Dedifferentiated amniotic fluid mesenchymal stem cell (primary cell): ENCODE data around the gene LYRM4.

ENCODE experiments used
- DNase-seq: peaks from one replicate; pipeline ENCODE4 v3.0.0-alpha.2; 2016; ENCODE audit errors: extremely low spot score

The LYRM4 gene

DNA sequence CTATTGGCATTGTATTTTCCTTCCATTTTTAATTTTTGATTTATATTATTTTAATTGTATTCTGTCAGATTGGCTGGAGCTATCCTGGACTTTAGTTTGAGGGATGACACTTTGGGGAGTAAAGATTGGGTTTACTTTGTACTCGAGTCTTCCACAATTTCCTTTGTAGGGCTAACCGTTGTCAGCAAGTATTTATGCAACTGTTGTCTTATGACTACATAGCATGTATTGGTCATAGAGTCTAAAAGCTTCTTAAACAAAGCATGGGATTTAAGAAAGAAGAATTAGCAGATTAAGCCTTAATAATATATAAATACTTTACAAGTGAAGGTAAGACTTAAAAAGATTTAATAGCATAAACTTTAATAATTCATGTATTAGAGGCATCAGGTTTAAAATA, 20.2 kb upstream of the LYRM4 start:
- no peak for DNase-seq

DNA sequence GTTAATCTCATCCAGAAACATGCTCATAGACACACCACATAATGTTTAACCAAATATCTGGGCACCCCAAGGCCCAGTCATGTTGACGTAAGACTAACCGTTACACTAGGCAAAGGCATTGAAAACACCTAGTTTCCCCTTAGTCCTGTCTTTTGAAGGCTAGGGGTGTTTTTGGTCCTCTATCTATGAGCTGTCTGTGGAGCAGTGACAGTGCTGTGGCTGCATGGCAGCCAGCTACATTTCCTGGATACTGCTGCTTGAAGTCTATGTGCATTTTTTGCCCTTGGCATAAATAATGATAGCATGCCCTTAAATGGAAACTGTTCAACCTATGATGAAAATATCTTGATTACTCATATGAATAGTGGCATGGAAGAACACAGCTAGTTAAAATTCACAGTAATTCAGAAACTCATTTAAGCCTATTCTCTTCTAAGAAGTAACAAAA, 19.2 kb upstream of the LYRM4 start:
- no peak for DNase-seq

DNA sequence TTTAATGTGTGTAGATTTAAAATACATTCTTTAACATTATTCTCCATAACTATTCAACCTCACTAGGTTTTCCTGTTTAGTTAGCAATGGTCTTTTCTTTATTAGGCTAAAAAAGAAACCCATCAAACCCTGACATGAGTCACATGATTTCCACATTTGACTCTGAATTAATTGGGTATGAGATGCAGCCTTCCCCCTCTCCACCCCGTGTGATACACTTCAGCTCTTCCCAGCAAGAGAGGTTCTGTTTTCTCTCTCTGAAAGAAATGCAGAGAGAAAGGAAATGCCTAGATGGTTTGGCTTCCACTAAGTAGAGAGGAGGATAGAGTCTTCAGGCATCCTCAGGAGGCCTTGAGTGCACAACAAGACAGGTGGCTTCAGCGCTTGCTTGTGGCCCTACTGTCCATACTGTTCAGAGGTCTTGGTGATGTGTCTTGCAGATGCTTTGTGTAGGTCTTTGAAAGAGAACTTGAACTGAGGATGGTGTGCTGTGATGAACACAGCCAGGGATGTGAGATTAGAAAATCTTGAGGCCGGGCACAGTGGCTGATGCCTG, 17.9 kb upstream of the LYRM4 start:
- no peak for DNase-seq

DNA sequence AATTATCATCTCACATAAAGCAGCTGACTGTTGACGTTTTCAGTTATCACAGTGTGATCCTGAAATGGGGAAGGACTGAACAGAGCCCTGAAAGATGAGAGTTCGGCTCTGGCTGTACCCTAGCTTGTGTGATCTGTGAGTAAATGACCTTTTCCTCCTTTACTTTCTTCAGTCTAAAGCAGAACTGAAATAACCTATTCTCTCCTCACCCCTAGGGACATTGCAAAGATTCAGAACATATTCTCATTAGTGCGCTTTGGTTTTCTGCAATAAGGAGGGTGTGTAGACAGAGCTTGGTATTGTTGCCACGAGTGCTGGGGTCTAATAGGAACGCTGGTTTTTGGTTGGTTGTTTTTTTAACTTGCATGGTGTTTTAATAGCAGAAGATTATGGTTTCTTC, 17.3 kb upstream of the LYRM4 start:
- no peak for DNase-seq

DNA sequence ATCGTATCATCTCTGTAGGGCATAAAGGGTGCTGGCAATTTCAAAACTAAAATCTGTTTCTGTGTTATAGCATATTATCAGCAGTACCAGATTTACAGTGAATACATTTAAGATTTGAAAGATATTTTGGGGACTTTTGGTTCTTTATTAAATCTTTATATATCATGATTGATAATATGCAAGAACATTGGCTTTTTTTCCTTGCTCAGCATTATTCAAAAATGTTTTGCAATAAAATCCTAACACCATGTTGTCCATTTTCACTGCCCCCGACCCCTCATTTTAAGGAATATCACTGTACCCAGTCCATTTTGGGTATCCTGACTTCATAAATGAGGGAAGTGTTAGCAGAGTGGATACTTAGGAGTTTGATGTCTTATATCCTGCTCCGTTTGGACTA, 16.8 kb upstream of the LYRM4 start:
- DNase-seq, result no peak

DNA sequence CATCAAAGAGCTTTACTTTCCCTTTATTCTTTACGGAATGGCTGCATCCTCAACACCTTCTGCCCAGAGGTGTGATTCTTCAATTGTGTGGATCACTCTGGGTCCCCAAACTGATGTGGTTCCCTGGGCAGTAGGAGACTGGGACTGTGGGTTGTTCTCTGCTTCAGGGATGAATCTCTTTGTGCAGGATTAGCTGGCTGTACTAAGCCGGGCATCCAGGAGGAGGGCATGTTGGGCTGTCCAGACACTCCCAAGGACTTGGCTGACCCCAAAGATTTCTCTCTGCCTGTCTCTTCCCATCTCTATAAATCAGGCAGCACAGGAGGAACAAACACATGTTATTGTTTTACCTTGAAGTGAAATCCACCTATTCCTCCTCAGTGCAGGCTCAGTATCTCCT, 15.8 kb upstream of the LYRM4 start:
- no peak for DNase-seq

DNA sequence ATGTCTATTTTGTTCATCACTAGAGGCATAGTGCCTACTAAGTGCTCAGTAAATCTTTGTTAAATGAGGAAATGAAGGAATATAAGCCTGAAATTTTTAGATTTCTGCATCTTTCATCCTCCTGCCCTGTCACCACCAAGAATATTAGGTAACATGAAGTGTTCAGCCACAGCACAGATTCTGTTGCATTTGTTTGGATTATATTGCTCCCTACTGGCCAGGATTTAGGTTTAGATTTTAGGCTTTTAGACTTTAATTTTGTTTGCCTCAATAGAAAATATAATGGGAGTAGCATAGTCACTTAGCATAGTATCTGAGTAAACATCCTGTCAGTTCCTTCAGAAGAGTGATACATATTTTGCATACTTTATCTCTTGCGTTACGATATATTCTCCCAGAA, 14.7 kb upstream of the LYRM4 start:
- no peak for DNase-seq

DNA sequence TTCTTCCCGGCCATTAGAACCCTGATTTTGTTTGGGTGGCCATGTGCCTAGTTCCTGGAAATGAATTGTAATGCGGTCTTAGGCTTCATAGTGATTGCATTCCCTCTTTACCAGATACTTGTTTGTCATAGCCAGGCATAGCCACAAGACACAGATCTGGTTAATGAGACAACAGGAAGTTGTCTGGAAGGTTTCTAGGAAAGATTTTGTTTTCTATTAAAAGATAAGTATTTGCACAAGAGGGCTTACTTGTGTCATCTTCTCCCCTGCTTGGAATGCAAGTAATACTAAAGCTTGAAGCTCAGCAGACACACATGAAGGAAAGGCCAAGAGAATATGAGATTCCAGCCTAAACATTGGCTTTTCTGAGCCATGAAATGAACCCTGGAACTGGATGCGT, 13.5 kb upstream of the LYRM4 start:
- no peak for DNase-seq

DNA sequence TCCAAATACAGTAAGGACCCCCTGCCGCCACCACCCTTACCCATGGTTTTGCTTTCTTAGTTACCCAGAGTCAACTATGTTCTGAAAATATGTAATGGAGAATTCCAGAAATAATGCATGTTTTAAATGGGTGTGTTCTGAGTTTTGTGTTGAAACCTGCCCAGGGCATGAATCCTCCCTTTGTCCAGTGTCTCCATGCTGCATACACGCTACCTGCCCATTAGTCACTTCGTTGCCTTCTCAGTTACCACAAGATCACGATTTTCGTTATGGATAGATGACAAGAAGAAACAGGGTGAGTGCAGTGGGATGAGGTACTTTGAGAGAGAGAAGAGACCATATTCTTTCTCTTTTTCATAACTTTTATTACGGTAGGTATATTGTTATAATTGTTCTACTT, 11.2 kb upstream of the LYRM4 start:
- no peak for DNase-seq

DNA sequence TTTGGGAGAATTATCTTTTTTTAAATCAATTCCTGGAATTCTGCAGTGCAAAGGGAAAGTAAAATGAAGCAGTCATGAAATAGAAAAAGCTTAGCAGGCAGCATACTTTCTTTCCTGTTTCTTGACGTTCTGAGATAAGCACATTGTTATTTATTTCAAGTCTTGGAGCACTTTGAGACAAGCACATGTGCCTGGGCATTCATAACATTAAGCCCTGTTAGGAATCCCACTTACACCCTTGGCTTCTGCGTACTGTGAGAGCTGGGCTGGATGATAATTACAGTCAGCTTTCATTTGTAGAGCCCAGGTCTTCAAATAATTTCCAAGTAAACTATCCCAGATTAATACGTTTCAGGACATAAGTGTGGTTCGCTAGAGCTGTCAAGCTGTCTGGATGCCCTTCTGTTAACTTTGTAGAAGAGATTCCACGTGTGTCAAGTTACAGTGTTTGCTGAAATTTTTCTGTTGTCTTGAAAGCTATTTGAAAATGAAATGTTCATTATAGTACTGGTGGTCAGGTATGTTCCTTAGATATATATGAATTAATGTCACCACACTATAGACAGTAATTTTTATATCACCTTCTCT, 9.4 kb upstream of the LYRM4 start:
- DNase-seq, result no peak

DNA sequence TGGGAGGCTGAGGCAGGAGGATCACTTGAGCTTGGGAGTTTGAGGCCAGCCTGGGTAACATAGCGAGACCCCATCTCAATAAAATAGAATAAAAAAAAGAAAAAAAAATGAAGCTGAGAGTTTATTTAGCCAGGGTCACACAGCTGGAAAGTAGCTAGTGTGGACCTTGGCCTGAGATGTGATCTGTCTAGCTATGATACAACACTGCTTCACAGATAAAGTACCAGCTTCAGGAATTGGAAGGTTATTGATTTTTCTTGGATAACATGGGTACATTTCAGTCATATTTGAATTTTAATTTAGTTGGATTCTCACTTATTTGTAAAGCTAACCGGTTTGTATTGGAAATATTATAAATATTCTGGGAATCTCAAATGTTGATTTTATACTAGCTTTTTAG, 5.7 kb upstream of the LYRM4 start:
- DNase-seq, result no peak

DNA sequence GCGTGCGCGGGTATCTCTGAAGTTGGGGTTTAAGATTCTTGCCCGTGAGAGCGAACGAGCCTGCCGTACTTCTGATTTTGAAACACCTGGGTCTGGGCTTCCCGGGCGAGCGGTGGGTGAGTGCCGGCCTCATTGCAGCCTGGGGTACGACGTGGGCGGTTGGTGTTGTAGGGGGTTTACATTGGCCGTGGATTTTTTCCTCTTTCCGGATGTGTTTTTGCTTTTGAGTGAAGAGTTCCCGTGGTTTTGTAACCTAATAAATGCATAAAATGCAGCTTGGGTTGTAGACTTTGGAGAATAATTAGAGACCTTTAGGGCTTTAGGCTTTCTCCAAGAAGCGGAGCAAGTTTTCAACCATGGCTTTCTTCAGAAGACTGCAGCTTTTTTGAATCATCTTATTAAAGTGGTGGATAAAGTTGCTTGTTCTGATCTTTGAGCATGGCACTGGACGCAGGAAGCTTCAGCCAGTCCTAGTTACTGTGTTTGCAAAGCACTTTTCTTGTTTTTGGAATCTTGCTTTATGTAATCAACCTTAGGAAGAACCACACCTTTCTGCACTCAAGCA, 877 bp upstream of the LYRM4 start:
- DNase-seq, result no peak

DNA sequence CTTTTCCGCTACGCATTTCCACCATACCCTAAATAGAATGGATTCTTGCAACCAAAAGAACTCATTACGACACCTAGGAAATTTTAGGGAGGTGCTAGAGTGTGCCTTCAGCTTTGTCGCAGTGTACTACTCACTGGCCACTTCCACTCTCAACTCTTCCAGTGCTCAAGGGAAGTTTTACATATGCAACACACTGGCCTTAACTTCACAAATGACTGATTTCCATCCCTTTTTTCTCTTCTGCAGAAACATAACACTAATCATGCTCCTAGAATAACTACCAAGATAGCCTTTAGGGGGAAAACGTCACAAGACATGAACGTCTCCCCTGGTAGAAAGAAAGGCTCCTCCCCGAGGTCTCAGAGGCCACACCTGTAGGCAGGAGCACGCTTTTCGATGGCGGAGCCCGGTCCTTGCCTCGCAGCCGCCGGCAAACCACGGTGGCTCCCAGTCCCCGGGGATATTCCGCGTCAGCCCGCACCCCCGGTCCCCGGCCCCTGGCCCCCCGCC, 584 bp downstream of the LYRM4 start:
- DNase-seq, result peak; percentile 25

DNA sequence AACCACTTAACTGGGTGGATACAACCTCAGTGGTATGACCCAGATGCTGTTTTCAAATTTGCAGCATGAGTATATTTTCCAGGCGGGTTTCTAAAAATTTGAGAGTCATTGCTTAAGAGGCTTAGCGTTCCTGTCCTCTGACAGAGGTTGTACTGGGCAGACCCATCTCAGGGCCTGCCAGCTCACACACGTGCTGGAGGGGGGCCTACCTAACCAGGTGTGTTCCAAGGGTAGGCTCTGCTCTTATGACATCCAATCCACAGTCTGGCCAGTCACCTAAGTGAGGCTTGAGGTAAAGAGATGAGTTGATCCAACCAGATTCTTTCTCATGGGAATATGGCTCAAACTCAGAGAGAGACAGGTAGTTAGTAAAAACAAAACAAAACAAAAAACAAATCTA, 1.3 kb downstream of the LYRM4 start:
- no peak for DNase-seq

DNA sequence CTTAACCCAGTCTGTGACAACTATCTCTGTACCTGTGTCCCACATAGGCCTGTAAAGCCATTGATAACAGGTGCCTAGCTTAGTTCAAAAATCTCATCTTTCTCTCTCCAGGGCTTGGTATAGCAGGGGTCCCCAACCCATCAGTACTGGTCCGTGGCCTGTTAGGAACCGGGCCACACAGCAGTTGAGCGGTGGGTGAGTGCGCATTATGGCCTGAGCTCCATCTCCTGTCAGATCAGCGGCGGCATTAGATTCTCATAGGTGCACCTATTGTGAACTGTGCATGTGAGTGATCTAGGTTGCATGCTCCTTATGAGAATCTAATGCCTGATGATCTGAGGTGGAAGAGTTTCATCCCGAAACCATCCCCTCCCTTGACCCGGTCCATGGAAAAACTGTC, 3.4 kb downstream of the LYRM4 start:
- no peak for DNase-seq

DNA sequence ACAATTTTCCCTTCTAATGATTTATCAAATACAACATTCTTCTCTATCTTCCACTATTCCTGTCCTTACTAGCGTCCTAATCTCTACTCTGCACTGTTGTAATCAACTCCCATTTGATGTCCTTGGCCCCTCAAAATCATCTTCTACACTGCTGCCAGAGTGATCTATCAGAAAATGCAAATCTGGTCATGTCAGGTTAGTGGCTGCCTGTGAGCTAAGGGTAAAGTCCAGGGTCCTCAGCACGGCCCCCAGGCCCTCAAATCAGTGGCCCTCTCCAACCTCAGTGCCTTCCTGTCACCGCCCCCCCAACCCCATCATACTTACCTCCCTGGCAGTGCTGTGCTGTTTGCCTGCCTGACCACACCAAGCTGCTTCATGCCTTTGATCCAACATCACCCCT, 3.8 kb downstream of the LYRM4 start:
- no peak for DNase-seq

DNA sequence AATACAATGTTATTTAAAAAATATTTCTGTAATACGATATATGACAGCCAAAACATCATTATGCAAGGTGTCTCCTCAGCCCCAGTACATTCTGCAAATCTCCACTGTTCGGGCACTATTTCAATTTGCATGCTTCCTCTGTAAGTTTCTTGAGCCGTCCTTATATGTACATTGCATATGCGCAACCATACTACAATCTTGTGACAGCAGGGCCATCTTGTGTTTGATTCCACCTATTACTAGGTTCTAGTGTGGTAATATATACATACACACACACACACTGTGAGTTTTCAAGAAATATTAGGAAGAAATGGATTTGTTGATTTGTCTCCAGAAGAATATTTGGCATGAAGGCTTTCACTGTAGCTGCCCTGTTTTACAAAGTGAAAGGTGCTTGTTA, 9.8 kb downstream of the LYRM4 start:
- DNase-seq, result no peak

DNA sequence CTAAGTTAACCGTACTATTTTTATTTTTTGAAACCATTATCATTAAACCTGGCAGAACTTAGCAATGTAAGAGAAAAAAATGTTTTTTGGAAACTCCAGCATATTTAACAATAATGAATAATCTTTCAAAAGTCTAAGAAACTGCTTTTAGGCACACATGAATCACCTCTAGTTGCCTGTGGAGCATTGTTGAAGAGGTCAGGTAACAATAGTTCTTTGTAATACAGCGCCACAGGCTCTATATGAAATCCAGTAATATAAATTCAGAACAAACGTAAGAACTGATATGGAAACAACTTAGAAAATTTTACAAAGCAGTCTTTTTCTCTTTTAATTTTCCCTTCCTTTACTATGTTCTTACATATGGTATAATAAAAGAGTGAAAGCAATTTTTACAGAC, 10.3 kb downstream of the LYRM4 start:
- no peak for DNase-seq

DNA sequence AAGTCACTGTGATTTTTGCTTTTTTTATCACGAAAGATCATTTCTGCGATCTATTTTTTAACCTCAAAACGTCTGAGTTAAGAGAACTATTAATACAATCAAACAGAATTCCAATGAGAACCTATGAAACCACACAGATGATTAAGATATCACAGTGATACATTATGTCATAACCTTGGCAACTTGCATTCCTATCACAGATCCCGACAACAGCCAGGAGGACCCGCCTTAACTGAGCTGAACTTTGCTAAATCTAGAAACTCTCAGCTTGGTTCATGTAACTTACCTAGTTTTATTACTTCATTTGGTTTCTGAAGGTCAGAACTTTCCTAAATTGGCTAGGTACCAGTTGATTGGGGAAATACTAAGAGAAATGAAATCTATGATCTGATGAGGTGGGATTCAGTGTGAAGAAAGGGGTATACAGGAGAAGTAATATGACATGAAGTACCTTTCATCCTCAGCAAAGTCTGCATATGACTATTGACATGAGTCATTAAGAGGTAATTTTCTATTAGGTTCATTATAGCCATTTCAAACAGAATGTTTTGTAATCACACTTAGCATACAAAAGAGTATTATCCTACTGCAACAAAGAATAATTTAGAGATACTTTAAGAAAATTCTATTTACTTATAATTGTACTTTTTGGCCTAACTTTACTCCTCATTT, 11.2 kb downstream of the LYRM4 start:
- DNase-seq, result no peak

DNA sequence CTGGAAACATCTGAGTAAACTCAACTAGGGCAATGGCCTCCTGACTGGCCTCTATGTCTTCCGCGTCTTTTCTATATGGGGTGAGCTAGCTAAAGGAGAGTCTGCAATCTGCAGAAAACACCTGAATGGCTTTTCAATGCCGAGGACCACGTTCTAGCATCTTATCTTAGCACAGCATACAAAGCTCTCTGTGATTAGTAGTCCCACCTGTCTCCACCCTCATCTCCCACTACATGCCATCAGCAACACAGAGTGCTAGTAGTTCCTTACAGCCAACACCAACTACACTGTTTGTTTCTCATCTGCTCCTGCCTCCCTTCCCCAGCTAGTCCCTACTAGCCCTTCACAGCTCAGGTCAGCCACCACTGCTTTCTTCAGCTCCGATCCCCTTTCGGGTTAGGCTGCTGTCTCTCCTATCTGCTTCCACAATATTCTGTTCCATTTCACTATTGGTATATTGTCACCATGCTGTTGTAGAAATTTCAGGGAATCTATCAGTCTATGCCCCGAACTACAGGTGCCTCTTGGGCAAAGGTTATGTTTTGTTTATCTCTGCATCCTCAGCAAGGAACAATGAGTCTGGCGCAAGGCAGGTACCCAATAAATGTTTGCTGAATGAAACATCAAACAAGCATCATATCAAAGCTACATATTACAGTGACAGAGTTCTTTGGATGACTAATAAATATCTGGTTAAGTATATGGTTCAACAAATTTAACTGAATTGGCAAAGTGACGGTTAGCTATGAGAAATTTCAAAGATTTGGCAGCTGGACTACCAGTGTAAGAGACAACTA, 12.2 kb downstream of the LYRM4 start:
- no peak for DNase-seq

DNA sequence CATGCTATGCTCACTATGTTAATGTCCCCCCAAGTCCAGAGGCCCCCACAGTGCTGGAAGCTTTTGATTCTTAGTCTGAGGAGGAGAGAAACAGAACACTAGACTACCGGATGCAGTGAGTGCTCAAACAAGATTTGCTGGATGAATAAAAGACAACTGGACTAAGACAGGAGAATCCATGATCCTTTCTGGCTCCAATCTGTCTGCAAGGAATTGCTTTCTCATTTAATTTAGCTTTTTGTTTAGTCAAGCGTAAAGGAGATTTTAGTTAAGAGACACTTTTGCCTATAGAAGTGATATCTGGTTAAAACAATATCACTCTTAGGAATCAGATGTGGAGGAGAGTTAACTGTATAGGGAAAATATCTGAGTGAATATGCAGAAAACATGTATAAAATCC, 13.5 kb downstream of the LYRM4 start:
- no peak for DNase-seq
